ENCODE measurements around the gene MT2A. TPM values are rescaled to one million over a fixed set of nuclear protein-coding genes. Genes with fewer than 3 reads are reported as not detected.
A peak's percentile ranks its signal among the peaks of the same experiment; 100 is the strongest.

The MT2A gene
- total and polyA plus RNA-seq, 3 donors from 2014 or later, result 20.1 to 77.1 (median 30.7) TPM

DNA sequence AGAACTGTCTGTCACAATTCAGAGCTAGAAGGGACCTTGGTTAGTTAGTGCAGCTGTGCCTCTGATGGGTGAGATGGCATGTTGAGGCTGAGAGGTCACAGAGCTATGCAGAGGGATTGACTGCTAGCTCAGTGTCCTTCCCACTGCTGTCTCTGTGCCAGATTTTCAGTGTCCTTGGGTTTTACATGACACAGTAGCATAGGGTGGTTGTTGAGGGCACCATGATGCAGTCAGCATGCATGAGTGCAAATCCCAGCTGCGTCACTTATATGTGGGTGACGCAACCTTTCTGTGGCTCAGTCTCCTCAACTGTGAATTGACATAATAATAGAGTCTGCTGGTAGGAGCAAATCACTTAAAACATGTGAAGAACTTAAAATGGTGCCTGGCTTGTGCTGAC, 32.8 kb downstream of the MT2A start:
- Histone ChIP-seq H3K36me3 (ENCODE audit: low read depth, missing control alignments) (no peaks in the 10 kb centered on the region), H3K4me3 (no peak overlapping the region), H3K27me3 (no peaks in the 10 kb centered on the region), H3K27ac (no peak overlapping the region), H3K9me3 (no peaks in the 10 kb centered on the region), H3K4me1 (peaks cover 19% of the 10 kb centered on the region)
- 92 to 96% methylated on average over 2 of the region's 2 CpGs for WGBS, 2 donors
- no peak for DNase-seq
- TF ChIP-seq POLR2A (IDR thresholded peaks at IDR 0.05) (no peak), CTCF (IDR thresholded peaks at IDR 0.05) (no peak)
- intact Hi-C loops (cut with DNase I; ENCODE audit: low total_unique reads), result no loop called here

DNA sequence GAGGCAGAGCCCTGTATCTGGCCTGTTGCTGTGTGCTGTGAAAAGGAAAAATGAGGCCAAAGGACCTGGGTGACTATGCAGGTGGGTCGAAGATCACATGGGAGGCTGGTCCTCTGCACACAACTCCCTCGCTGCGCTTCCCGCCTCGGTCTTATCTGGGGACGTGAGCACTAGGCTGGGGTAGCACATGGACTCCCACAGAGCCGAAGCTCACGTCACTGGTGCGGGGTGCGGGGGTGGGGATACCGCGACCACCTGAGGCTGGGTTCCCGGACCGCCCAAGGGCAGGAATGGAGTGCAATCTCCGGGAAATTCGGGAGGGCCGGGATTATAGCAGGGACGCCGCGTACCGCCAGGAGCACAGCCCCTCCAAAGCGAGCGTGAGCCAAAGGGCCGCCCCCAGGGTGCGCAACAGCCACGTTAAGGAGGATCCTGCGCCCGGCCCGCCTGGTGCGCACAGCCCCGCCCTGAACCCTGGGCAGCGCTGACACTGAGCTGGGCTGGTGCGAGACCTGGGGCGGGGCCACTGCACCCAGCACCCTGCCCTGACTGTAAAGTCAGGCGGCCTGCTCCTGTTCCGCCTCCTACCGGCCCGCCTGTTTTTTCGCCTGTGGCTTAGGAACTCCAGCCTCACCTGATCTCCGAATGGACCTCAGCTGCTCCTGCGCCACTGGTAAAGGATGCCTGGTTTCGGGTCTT, 34.8 kb downstream of the MT2A start:
- H3K4me1 ChIP-seq, result peaks cover 17% of the 10 kb centered on the region
- intact Hi-C loops (cut with DNase I; ENCODE audit: low total_unique reads), result no loop called here
- H3K9me3 ChIP-seq, result no peaks in the 10 kb centered on the region
- H3K27me3 ChIP-seq, result no peaks in the 10 kb centered on the region
- H3K27ac ChIP-seq, result no peak overlapping the region
- peak overlapping the region in 1 of 2 donors; percentile 21 for H3K4me3 ChIP-seq
- peak; percentile 67 for DNase-seq
- no peaks in the 10 kb centered on the region for H3K36me3 ChIP-seq (ENCODE audit: low read depth, missing control alignments)
- TF ChIP-seq POLR2A (IDR thresholded peaks at IDR 0.05) (no peak), CTCF (IDR thresholded peaks at IDR 0.05) (no peak)
- WGBS, 2 donors, result 5 to 7% methylated on average over 25 to 37 of the region's 42 CpGs

GRCh38 chr16:56643833-56644232, 35.4 kb downstream of the MT2A start:
- intact Hi-C loops (cut with DNase I; ENCODE audit: low total_unique reads), result no loop called here

GRCh38 chr16:56645311-56645710, 36.9 kb downstream of the MT2A start:
- Histone ChIP-seq H3K4me1 (peaks cover 9% of the 10 kb centered on the region), H3K27me3 (no peaks in the 10 kb centered on the region), H3K9me3 (no peaks in the 10 kb centered on the region), H3K27ac (no peak overlapping the region), H3K36me3 (ENCODE audit: low read depth, missing control alignments) (no peaks in the 10 kb centered on the region), H3K4me3 (no peak overlapping the region)
- TF ChIP-seq POLR2A (IDR thresholded peaks at IDR 0.05) (no peak), CTCF (IDR thresholded peaks at IDR 0.05) (no peak)
- 73 to 87% methylated on average over 1 of the region's 1 CpG for WGBS, 2 donors
- DNase-seq, result no peak
- intact Hi-C loops (cut with DNase I; ENCODE audit: low total_unique reads), result no loop called here

More at GRCh38 chr16:56643833-56644232, 35.4 kb downstream of the MT2A start:
- H3K4me1 ChIP-seq, result peaks cover 11% of the 10 kb centered on the region
- H3K9me3 ChIP-seq, result no peaks in the 10 kb centered on the region
- H3K36me3 ChIP-seq (ENCODE audit: low read depth, missing control alignments), result no peaks in the 10 kb centered on the region
- no peak overlapping the region for H3K27ac ChIP-seq
- DNase-seq, result no peak
- no peaks in the 10 kb centered on the region for H3K27me3 ChIP-seq
- no peak overlapping the region for H3K4me3 ChIP-seq
- 45 to 52% methylated on average over 5 of the region's 5 CpGs for WGBS, 2 donors
- TF ChIP-seq CTCF (IDR thresholded peaks at IDR 0.05) (no peak), POLR2A (IDR thresholded peaks at IDR 0.05) (no peak)

DNA sequence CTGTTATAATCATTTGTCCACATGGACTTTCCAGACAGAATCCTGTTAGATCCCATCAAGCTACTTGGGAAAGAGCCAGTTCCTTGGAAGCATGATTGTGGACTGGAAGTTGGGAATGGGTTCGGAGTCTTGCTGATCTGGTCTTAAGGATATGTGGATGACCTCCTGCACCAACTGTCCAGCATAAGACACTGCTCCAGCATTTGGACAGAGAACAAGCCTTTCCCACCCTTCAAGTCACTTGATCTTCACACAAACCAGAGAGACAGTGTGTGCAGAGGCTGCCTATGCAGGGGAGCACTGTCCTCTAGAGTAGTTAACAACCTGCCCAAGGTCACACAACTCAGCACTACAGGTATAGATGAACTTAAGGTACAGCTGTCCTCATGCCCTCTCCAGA, 37.5 kb downstream of the MT2A start:
- Histone ChIP-seq H3K4me3 (no peak overlapping the region), H3K27ac (no peak overlapping the region), H3K9me3 (no peaks in the 10 kb centered on the region), H3K4me1 (peaks cover 9% of the 10 kb centered on the region), H3K36me3 (ENCODE audit: low read depth, missing control alignments) (no peaks in the 10 kb centered on the region), H3K27me3 (no peaks in the 10 kb centered on the region)
- no peak for DNase-seq
- intact Hi-C loops (cut with DNase I; ENCODE audit: low total_unique reads), result no loop called here
- no peak for TF ChIP-seq CTCF (IDR thresholded peaks at IDR 0.05)
- TF ChIP-seq POLR2A (IDR thresholded peaks at IDR 0.05), result no peak
- 0% methylated on average over 1 of the region's 1 CpG for WGBS, 2 donors
